ENCODE measurements around the gene CNTN2. TPM values are rescaled to one million over a fixed set of nuclear protein-coding genes. Genes with fewer than 3 reads are reported as not detected.

The CNTN2 gene
- total and polyA plus RNA-seq, 2 of the 8 experiments (the other 6 are each of a cell fraction or from before 2014, with no cell fraction given) = 1.2 to 3.9 TPM

- ChIA-PET CTCF (ENCODE audit: partially characterized antibody) (interaction anchor here (0.6 to 38.9 kb wide), 65 partner anchors 11 to 524 kb away, joined by 3 to 1336 read pairs (median 5); partner anchors contain the start of genes CNTN2, NUAK2, RBBP5 and TMCC2), POLR2A (ENCODE audit: partially characterized antibody) (interaction anchor here (0.8 to 2.5 kb wide), 6 partner anchors 21 to 292 kb away, joined by 3 to 6 read pairs (median 3); no protein-coding TSS in a partner anchor)
- Histone ChIP-seq H2BK15ac (ENCODE audit: low read length) (0 out of 2 replicates have a peak overlapping the region, but pooled peaks have one; percentile 29), H2BK20ac (ENCODE audit: low read length) (no peak overlapping the region), H4K5ac (ENCODE audit: insufficient read length, low read depth, low read length) (no peak overlapping the region), H3K4me1 (replicated peaks in 1 of 4; ENCODE audit: control insufficient read depth in 3 of 4, insufficient read depth in 4 of 4, low read length in 3 of 4) (peaks cover 0 to 4% (median 2%) of the 10 kb centered on the region in 4 experiments; a peak in 4 of 7 replicates), H3K9ac (replicated peaks in 1 of 4; ENCODE audit: extremely low read depth in 1 of 4, low read depth in 3 of 4, low read length in 3 of 4) (peak overlapping the region in 1 of 4 experiments; percentile 8; a peak in 3 of 7 replicates), H4K91ac (replicated peaks; ENCODE audit: insufficient read length, low read length) (no peak overlapping the region), H2BK120ac (replicated peaks; ENCODE audit: low read depth, low read length) (no peak overlapping the region), H3K9me3 (ENCODE audit: insufficient read depth in 2 of 2, low read depth in 1 of 2, low read length in 1 of 2) (no peaks in the 10 kb centered on the region), H3K4me3 (ENCODE audit: extremely low read depth in 1 of 4, insufficient read depth in 2 of 4, low read depth in 3 of 4, low read length in 4 of 4) (no peak overlapping the region), H3K79me2 (ENCODE audit: control insufficient read depth in 1 of 2, insufficient read depth in 2 of 2, low read length in 2 of 2) (no peaks in the 10 kb centered on the region), H3K27ac (ENCODE audit: low read depth, low read length) (no peak overlapping the region), H3K36me3 (ENCODE audit: control insufficient read depth in 2 of 4, insufficient read depth in 4 of 4, low read length in 3 of 4) (no peaks in the 10 kb centered on the region), H2BK12ac (ENCODE audit: low read depth, low read length) (no peak overlapping the region; the same call in 1 of the 2 replicates), H4K20me1 (replicated peaks in 1 of 2; ENCODE audit: control insufficient read depth in 1 of 2, insufficient read depth in 2 of 2, low read length in 2 of 2) (peaks cover 0 to 1% of the 10 kb centered on the region in 2 experiments), H3K27me3 (replicated peaks in 1 of 4; ENCODE audit: control insufficient read depth in 3 of 4, extremely low read depth in 1 of 4, insufficient read depth in 3 of 4, low read length in 3 of 4) (no peaks in the 10 kb centered on the region), H3K18ac (ENCODE audit: extremely low read depth, low read length) (no peak overlapping the region; the same call in 1 of the 2 replicates), H4K8ac (ENCODE audit: extremely low read depth, insufficient read depth, low read length) (peak overlapping the region; percentile 60; the same call in 1 of the 2 replicates), H3K23ac (ENCODE audit: insufficient read length) (no peak overlapping the region), H2BK5ac (ENCODE audit: low read depth, low read length) (no peak overlapping the region), H3K4me2 (ENCODE audit: insufficient read depth in 1 of 2, low read depth in 2 of 2, low read length in 2 of 2) (peak overlapping the region in 1 of 2 experiments; percentile 19; a peak in 1 of 4 replicates), H2AK5ac (ENCODE audit: low read depth, low read length) (no peak overlapping the region), H3K23me2 (ENCODE audit: low read depth, low read length) (no peaks in the 10 kb centered on the region), H3K4ac (replicated peaks; ENCODE audit: insufficient read length, low read depth, low read length) (no peak overlapping the region), H3K14ac (ENCODE audit: insufficient read length) (no peak overlapping the region), H3K79me1 (ENCODE audit: low read depth, low read length) (no peaks in the 10 kb centered on the region), H2AFZ (ENCODE audit: low read length) (peak overlapping the region; percentile 62; the same call in 1 of the 2 replicates), H3K56ac (replicated peaks; ENCODE audit: insufficient read length, low read depth, low read length) (no peak overlapping the region)
- DNase-seq (ENCODE audit: low read depth in 1 of 2, low spot score in 2 of 2) = peak; percentile 67 to 99
- 41% methylated on average over 12 of the region's 13 CpGs; no CpG with 5 or more reads in 1 of the 2 experiments for WGBS, 2 experiments (ENCODE audit: extremely low coverage in 1 of 2, insufficient coverage in 1 of 2, insufficient read length in 1 of 2, insufficient replicate concordance in 2 of 2, low coverage in 1 of 2, low lambda C conversion rate in 2 of 2, missing lambda C conversion rate in 1 of 2)
- FAIRE-seq = peak; percentile 85
- TF ChIP-seq YY1 (IDR thresholded peaks at IDR 0.05; ENCODE audit: low read depth, low read length) = 0 out of 2 replicates have a peak, but pooled peaks have one; percentile 71
- TF ChIP-seq SP1 (IDR thresholded peaks at IDR 0.05; ENCODE audit: low read depth, low read length) = no peak
- no peak for TF ChIP-seq E2F6 (IDR thresholded peaks at IDR 0.05)
- no peak for TF ChIP-seq JUND (IDR thresholded peaks at IDR 0.05; ENCODE audit: low read length)
- TF ChIP-seq CHD2 (IDR thresholded peaks at IDR 0.05; ENCODE audit: low read length) = no peak
- no peak for TF ChIP-seq CBX8 (IDR thresholded peaks at IDR 0.05; ENCODE audit: borderline replicate concordance, low read depth, low read length)
- TF ChIP-seq TAF1 (IDR thresholded peaks at IDR 0.05; ENCODE audit: low read depth, low read length) = 0 out of 2 replicates have a peak, but pooled peaks have one; percentile 15
- TF ChIP-seq CTCF (IDR thresholded peaks at IDR 0.05; ENCODE audit: control extremely low read depth in 1 of 3, insufficient read depth in 1 of 3, low read depth in 1 of 3, low read length in 3 of 3) = peak; percentile 84 to 96 (median 95)
- TF ChIP-seq GABPA (IDR thresholded peaks at IDR 0.05; ENCODE audit: borderline replicate concordance, insufficient read depth, low read length) = 0 out of 2 replicates have a peak, but pooled peaks have one; percentile 12
Observed at GRCh38 chr1:205061665-205062069, 18.7 kb downstream of the CNTN2 start.

All from H1 (cell line).